Mesenchymal stem cell (in vitro differentiated cells and primary cell): ENCODE results near the gene LMOD2.

Experiments
- DNase-seq: peaks from one replicate; pipeline ENCODE4 v3.0.0-alpha.2; 2013
- H2AFZ ChIP-seq: one replicate; pipeline ENCODE4 v1.6.1; 2013; ENCODE audit warnings: low read depth, mild to moderate bottlenecking, control low read depth, inconsistent platforms, low read length, moderate library complexity
- H2AK5ac ChIP-seq: 2 replicates; pipeline ENCODE4 v1.6.1; 2013; ENCODE audit warnings: low read length, moderate library complexity, mild to moderate bottlenecking, inconsistent platforms; ENCODE audit not compliant: severe bottlenecking
- H2BK120ac ChIP-seq: one replicate; pipeline ENCODE4 v1.6.1; 2013; ENCODE audit warnings: low read depth, mild to moderate bottlenecking, inconsistent platforms, low read length, moderate library complexity
- H2BK12ac ChIP-seq, 2 experiments: one replicate each; pipeline ENCODE4 v1.6.1; 2013; ENCODE audit warnings: inconsistent platforms in 2 of 2, low read length in 2 of 2, mild to moderate bottlenecking in 2 of 2, moderate library complexity in 2 of 2, control low read depth in 1 of 2
- H2BK15ac ChIP-seq: one replicate; pipeline ENCODE4 v1.6.1; 2013; ENCODE audit warnings: mild to moderate bottlenecking, low read depth, inconsistent platforms; ENCODE audit not compliant: poor library complexity, severe bottlenecking
- H2BK5ac ChIP-seq: 2 replicates; pipeline ENCODE4 v1.6.1; 2013; ENCODE audit warnings: low read depth, mild to moderate bottlenecking, low read length, control low read depth, inconsistent platforms; ENCODE audit not compliant: poor library complexity, severe bottlenecking
- H3K14ac ChIP-seq, 2 experiments: one replicate each; pipeline ENCODE4 v1.6.1; 2013; ENCODE audit warnings: inconsistent platforms in 2 of 2, low read length in 2 of 2, control low read depth in 1 of 2, mild to moderate bottlenecking in 1 of 2, moderate library complexity in 1 of 2
- H3K18ac ChIP-seq, 2 experiments: one replicate each; pipeline ENCODE4 v1.6.1; 2013; ENCODE audit warnings: inconsistent platforms in 2 of 2, low read length in 2 of 2, control low read depth in 1 of 2, low read depth in 1 of 2, mild to moderate bottlenecking in 1 of 2
- H3K23ac ChIP-seq, 2 experiments: one replicate each; pipeline ENCODE4 v1.6.1; 2013; ENCODE audit warnings: inconsistent platforms in 2 of 2, low read length in 2 of 2, mild to moderate bottlenecking in 2 of 2, moderate library complexity in 2 of 2, control low read depth in 1 of 2
- H3K27ac ChIP-seq: 2 replicates; pipeline ENCODE4 v1.5.1; 2013; ENCODE audit warnings: mild to moderate bottlenecking, moderate library complexity, low read length, control low read depth, inconsistent platforms; ENCODE audit not compliant: poor library complexity, severe bottlenecking
- H3K27me3 ChIP-seq, 2 experiments: 2 replicates each; pipeline versions ENCODE4 v1.6.1 to v1.7.0; 2013; ENCODE audit warnings: low read length in 2 of 2, mild to moderate bottlenecking in 2 of 2, moderate library complexity in 2 of 2, control low read depth in 1 of 2, inconsistent platforms in 1 of 2; ENCODE audit not compliant: control insufficient read depth in 1 of 2, insufficient read depth in 1 of 2
- H3K36me3 ChIP-seq, 2 experiments: 2 replicates each; pipeline versions ENCODE4 v1.6.1 to v1.7.0; 2013; ENCODE audit warnings: low read length in 2 of 2, control low read depth in 1 of 2, inconsistent platforms in 1 of 2, low read depth in 1 of 2, mild to moderate bottlenecking in 1 of 2; ENCODE audit not compliant: insufficient read depth in 2 of 2, control insufficient read depth in 1 of 2
- H3K4ac ChIP-seq, 2 experiments: one replicate each; pipeline ENCODE4 v1.6.1; 2013; ENCODE audit warnings: inconsistent platforms in 2 of 2, low read length in 2 of 2, mild to moderate bottlenecking in 2 of 2, moderate library complexity in 2 of 2, control low read depth in 1 of 2, low read depth in 1 of 2
- H3K4me1 ChIP-seq: 2 replicates; pipeline ENCODE4 v1.6.1; 2013; ENCODE audit warnings: low read depth, low read length, control low read depth; ENCODE audit not compliant: control insufficient read depth, insufficient read depth
- H3K4me2 ChIP-seq: 2 replicates; pipeline ENCODE4 v1.6.1; 2013; ENCODE audit warnings: low read length, mild to moderate bottlenecking, inconsistent platforms; ENCODE audit not compliant: poor library complexity, severe bottlenecking
- H3K4me3 ChIP-seq, 2 experiments: 2 replicates each; pipeline versions ENCODE4 v1.5.1 to v1.7.0; 2013; ENCODE audit warnings: low read length in 2 of 2, mild to moderate bottlenecking in 2 of 2, control low read depth in 1 of 2, low read depth in 1 of 2; ENCODE audit not compliant: insufficient read depth in 1 of 2
- H3K79me1 ChIP-seq: replicated peaks from 2 replicates; pipeline ENCODE4 v1.6.1; 2013; ENCODE audit warnings: mild to moderate bottlenecking, control low read depth, low read length, inconsistent platforms; ENCODE audit not compliant: poor library complexity, severe bottlenecking
- H3K9ac ChIP-seq: 2 replicates; pipeline ENCODE4 v1.7.0; 2013; ENCODE audit warnings: mild to moderate bottlenecking, low read length, moderate library complexity
- H3K9me3 ChIP-seq: 2 replicates; pipeline ENCODE4 v1.7.0; 2013; ENCODE audit warnings: mild to moderate bottlenecking, low read length; ENCODE audit not compliant: control insufficient read depth
- H4K8ac ChIP-seq: one replicate; pipeline ENCODE4 v1.6.1; 2013; ENCODE audit warnings: inconsistent platforms, mild to moderate bottlenecking, low read length, moderate library complexity
- H4K91ac ChIP-seq: one replicate; pipeline ENCODE4 v1.6.1; 2013; ENCODE audit warnings: mild to moderate bottlenecking, low read length, inconsistent platforms
- WGBS: methylation state at CpG from one replicate; pipeline ENCODE4 v1.1.7; 2013; ENCODE audit warnings: mixed read lengths; 5-methylcytosine and 5-hydroxymethylcytosine counted together

LMOD2 gene

GRCh38 chr7:123711832-123712293, 56.2 kb downstream of the LMOD2 start:
- Histone ChIP-seq H2BK15ac (no peak overlapping the region), H3K4me3 (no peak overlapping the region), H3K9me3 (no peaks in the 10 kb centered on the region), H2BK120ac (no peak overlapping the region), H4K91ac (no peak overlapping the region), H3K36me3 (peaks cover 4 to 20% of the 10 kb centered on the region in 2 experiments), H3K79me1 (peaks cover 12% of the 10 kb centered on the region), H3K4me1 (peaks cover 2% of the 10 kb centered on the region), H3K9ac (no peak overlapping the region), H3K4me2 (no peak overlapping the region), H3K27ac (no peak overlapping the region), H3K4ac (no peak overlapping the region), H3K27me3 (no peaks in the 10 kb centered on the region), H3K18ac (no peak overlapping the region), H2BK5ac (no peak overlapping the region), H2AFZ (no peak overlapping the region), H3K14ac (no peak overlapping the region), H3K23ac (no peak overlapping the region), H2BK12ac (no peak overlapping the region), H4K8ac (no peak overlapping the region), H2AK5ac (no peak overlapping the region)
- DNase-seq, result no peak

GRCh38 chr7:123712619-123713018, 57.0 kb downstream of the LMOD2 start:
- Histone ChIP-seq H2BK12ac (no peak overlapping the region), H2BK15ac (no peak overlapping the region), H3K18ac (no peak overlapping the region), H3K4me3 (no peak overlapping the region), H2BK5ac (no peak overlapping the region), H3K4ac (no peak overlapping the region), H3K36me3 (peaks cover 4 to 12% of the 10 kb centered on the region in 2 experiments), H3K14ac (no peak overlapping the region), H3K79me1 (peaks cover 13% of the 10 kb centered on the region), H3K23ac (no peak overlapping the region), H4K91ac (no peak overlapping the region), H3K27me3 (no peaks in the 10 kb centered on the region), H2BK120ac (no peak overlapping the region), H2AFZ (no peak overlapping the region), H3K9me3 (no peaks in the 10 kb centered on the region), H3K4me2 (no peak overlapping the region), H3K4me1 (peaks cover 4% of the 10 kb centered on the region), H3K27ac (peak overlapping the region; percentile 52), H3K9ac (no peak overlapping the region), H2AK5ac (no peak overlapping the region), H4K8ac (no peak overlapping the region)
- WGBS, result 33% methylated on average over 1 of the region's 1 CpG
- no peak for DNase-seq
